ENCODE measurements around the gene HS6ST3.

- TF ChIP-seq CTCF (IDR thresholded peaks at IDR 0.05; ENCODE audit: low read depth, low read length, poor library complexity, severe bottlenecking) (no peak), EZH2phosphoT487 (IDR thresholded peaks at IDR 0.05; ENCODE audit: borderline replicate concordance, low read length) (no peak)
These were observed 606.5 kb downstream of the HS6ST3 start for GRCh38 chr13:96696389-96696900.

Data from DOHH2 (cell line).